Neural progenitor cell (in vitro differentiated cells): Measurements from ENCODE around the gene EIF2A. TPM values are rescaled to one million over a fixed set of nuclear protein-coding genes. Genes with fewer than 3 reads are reported as not detected.
A peak's percentile ranks its signal among the peaks of the same experiment; 100 is the strongest.

Experiments
- DNase-seq: peaks from one replicate; pipeline ENCODE4 v3.0.0-alpha.2; 2016; ENCODE audit warnings: low spot score
- H2AFZ ChIP-seq: fragments of 200-600 bp; sonication (generic); replicated peaks from 2 replicates; pipeline ENCODE4 v1.6.1; 2016; ENCODE audit warnings: antibody characterized with exemption
- H3F3A ChIP-seq: fragments of 200-600 bp; sonication (generic); 2 replicates; pipeline ENCODE4 v1.6.1; 2016; ENCODE audit warnings: antibody characterized with exemption, low read depth
- H3K27ac ChIP-seq: fragments of 200-600 bp; sonication (generic); 2 replicates; pipeline ENCODE4 v1.5.1; 2016; ENCODE audit warnings: mild to moderate bottlenecking
- H3K27me3 ChIP-seq: fragments of 200-600 bp; sonication (generic); 2 replicates; pipeline ENCODE4 v1.6.1; 2016; ENCODE audit warnings: mild to moderate bottlenecking, moderate library complexity
- H3K36me3 ChIP-seq: fragments of 200-600 bp; sonication (generic); 2 replicates; pipeline ENCODE4 v1.5.1; 2016
- H3K4me1 ChIP-seq: fragments of 200-600 bp; sonication (generic); 2 replicates; pipeline ENCODE4 v1.6.1; 2016; ENCODE audit warnings: mixed run types
- H3K4me2 ChIP-seq: fragments of 200-600 bp; sonication (generic); 2 replicates; pipeline ENCODE4 v1.6.1; 2016
- H3K4me3 ChIP-seq: fragments of 200-600 bp; sonication (generic); 2 replicates; pipeline ENCODE4 v1.5.1; 2016
- H3K79me2 ChIP-seq: fragments of 200-600 bp; sonication (generic); 2 replicates; pipeline ENCODE4 v1.6.1; 2016; ENCODE audit warnings: low read depth
- H3K9ac ChIP-seq: fragments of 200-600 bp; sonication (generic); 2 replicates; pipeline ENCODE4 v1.6.1; 2016
- H3K9me3 ChIP-seq: fragments of 200-600 bp; sonication (generic); 2 replicates; pipeline ENCODE4 v1.5.1; 2016; ENCODE audit warnings: low read depth
- H4K20me1 ChIP-seq: fragments of 200-600 bp; sonication (generic); 2 replicates; pipeline ENCODE4 v1.6.1; 2016; ENCODE audit warnings: low read depth
- H3K27ac Mint-ChIP-seq: 3 replicates; pipeline ENCODE4 v1.8.0; 2021; ENCODE audit warnings: mixed read lengths
- H3K27me3 Mint-ChIP-seq: 2 replicates; pipeline ENCODE4 v1.8.0; 2022; ENCODE audit warnings: low read depth, mild to moderate bottlenecking, inconsistent platforms, moderate library complexity, mixed read lengths; ENCODE audit not compliant: insufficient read depth
- H3K36me3 Mint-ChIP-seq: 3 replicates; pipeline ENCODE4 v1.8.0; 2021; ENCODE audit warnings: mixed read lengths
- H3K4me1 Mint-ChIP-seq: 3 replicates; pipeline ENCODE4 v1.8.0; 2021; ENCODE audit warnings: mixed read lengths
- H3K4me3 Mint-ChIP-seq: 3 replicates; pipeline ENCODE4 v1.8.0; 2021; ENCODE audit warnings: mild to moderate bottlenecking, moderate library complexity, mixed read lengths
- H3K9me3 Mint-ChIP-seq: 3 replicates; pipeline ENCODE4 v1.8.0; 2020; ENCODE audit warnings: mixed read lengths
- CTCF ChIP-seq: fragments of 200-600 bp; sonication (generic); IDR thresholded peaks from 2 replicates; pipeline ENCODE4 v1.5.1; 2017; ENCODE audit warnings: antibody characterized with exemption, mild to moderate bottlenecking
- EZH2 ChIP-seq: fragments of 200-600 bp; sonication (generic); IDR thresholded peaks from 2 replicates; pipeline ENCODE4 v1.6.1; 2017; ENCODE audit warnings: antibody characterized with exemption, mild to moderate bottlenecking, moderate library complexity
- EZH2phosphoT487 ChIP-seq: fragments of 200-600 bp; sonication (generic); IDR thresholded peaks from 2 replicates; pipeline ENCODE4 v1.6.1; 2017; ENCODE audit warnings: antibody characterized with exemption
- total RNA-seq: library from RNA; depleted of rRNA; stranded (reverse); fragments of >200 nt; gene quantifications from 2 replicates; pipeline ENCODE4 v1.2.3, GENCODE V29; 2015; ENCODE audit warnings: low replicate concordance

EIF2A gene
- total RNA-seq, 1 donor from 2014 or later = 135 TPM

GRCh38 chr3:150623945-150624344 lies 77.4 kb downstream of the EIF2A start:
- Histone ChIP-seq H2AFZ (no peak overlapping the region), H3F3A (no peaks in the 10 kb centered on the region), H3K79me2 (peaks cover 43% of the 10 kb centered on the region), H3K4me1 (peaks cover 4% of the 10 kb centered on the region), H4K20me1 (peaks cover 4% of the 10 kb centered on the region), H3K36me3 (peaks cover 23% of the 10 kb centered on the region), H3K27ac (no peak overlapping the region), H3K4me2 (no peak overlapping the region), H3K9me3 (no peaks in the 10 kb centered on the region), H3K27me3 (no peaks in the 10 kb centered on the region), H3K9ac (no peak overlapping the region), H3K4me3 (no peak overlapping the region)
- no peak for DNase-seq
- TF ChIP-seq CTCF (no peak), EZH2phosphoT487 (no peak), EZH2 (no peak)
- no peak overlapping the region for H3K27ac Mint-ChIP-seq
- no peaks in the 10 kb centered on the region for H3K27me3 Mint-ChIP-seq
- H3K9me3 Mint-ChIP-seq = no peaks in the 10 kb centered on the region
- no peaks in the 10 kb centered on the region for H3K4me1 Mint-ChIP-seq
- H3K36me3 Mint-ChIP-seq = peaks cover 30% of the 10 kb centered on the region
- no peak overlapping the region for H3K4me3 Mint-ChIP-seq

- DNase-seq = no peak
- Histone ChIP-seq H3K4me3 (no peak overlapping the region), H2AFZ (no peak overlapping the region), H3F3A (no peaks in the 10 kb centered on the region), H3K4me1 (peaks cover under 1% of the 10 kb centered on the region), H3K36me3 (peaks cover 24% of the 10 kb centered on the region), H3K27me3 (no peaks in the 10 kb centered on the region), H3K79me2 (peaks cover 21% of the 10 kb centered on the region), H4K20me1 (peaks cover 4% of the 10 kb centered on the region), H3K27ac (peak overlapping the region; percentile 16), H3K4me2 (no peak overlapping the region), H3K9me3 (no peaks in the 10 kb centered on the region), H3K9ac (no peak overlapping the region)
- no peaks in the 10 kb centered on the region for H3K27me3 Mint-ChIP-seq
- peaks cover 34% of the 10 kb centered on the region for H3K36me3 Mint-ChIP-seq
- no peaks in the 10 kb centered on the region for H3K9me3 Mint-ChIP-seq
- TF ChIP-seq CTCF = no peak
- no peak for TF ChIP-seq EZH2phosphoT487
- TF ChIP-seq EZH2 = no peak
- H3K27ac Mint-ChIP-seq = no peak overlapping the region
- no peak overlapping the region for H3K4me3 Mint-ChIP-seq
- H3K4me1 Mint-ChIP-seq = no peaks in the 10 kb centered on the region
Observed at GRCh38 chr3:150626148-150626930, 79.8 kb downstream of the EIF2A start.

- peaks cover 4% of the 10 kb centered on the region for H4K20me1 ChIP-seq
- no peak overlapping the region for H3K4me2 ChIP-seq
- Mint-ChIP-seq H3K9me3 (no peaks in the 10 kb centered on the region), H3K27me3 (no peaks in the 10 kb centered on the region), H3K4me1 (no peaks in the 10 kb centered on the region), H3K36me3 (peaks cover 32% of the 10 kb centered on the region), H3K4me3 (no peak overlapping the region), H3K27ac (no peak overlapping the region)
- no peaks in the 10 kb centered on the region for H3K4me1 ChIP-seq
- no peak for DNase-seq
- peaks cover 24% of the 10 kb centered on the region for H3K36me3 ChIP-seq
- peaks cover 8% of the 10 kb centered on the region for H3K79me2 ChIP-seq
- no peaks in the 10 kb centered on the region for H3K9me3 ChIP-seq
- H2AFZ ChIP-seq = no peak overlapping the region
- no peak overlapping the region for H3K27ac ChIP-seq
- H3F3A ChIP-seq = peaks cover 1% of the 10 kb centered on the region
- TF ChIP-seq EZH2 (no peak), EZH2phosphoT487 (no peak), CTCF (no peak)
- no peaks in the 10 kb centered on the region for H3K27me3 ChIP-seq
- H3K4me3 ChIP-seq = no peak overlapping the region
- no peak overlapping the region for H3K9ac ChIP-seq
Observed at GRCh38 chr3:150627557-150627956, 81.0 kb downstream of the EIF2A start.
